Body of pancreas (tissue), 4 donors: ENCODE results near the gene C11orf16. TPM values are rescaled to one million over a fixed set of nuclear protein-coding genes. Genes with fewer than 3 reads are reported as not detected.

Source experiments
- ATAC-seq: fragments of 150-250 bp; one replicate; pipeline ENCODE4 v1.9.1; 2016
- DNase-seq, 4 donors: peaks; one replicate each; pipeline ENCODE4 v3.0.0-alpha.2; 2019
- H3K27ac ChIP-seq, 4 donors: fragments of 200-600 bp; sonication (generic); 1 replicate in 3 of 4; 2 replicates in 1 of 4; pipeline versions ENCODE4 v1.5.1 to v1.6.1; 2016 to 2019; ENCODE audit warnings: mild to moderate bottlenecking in 1 of 4, mixed read lengths in 1 of 4, moderate library complexity in 1 of 4
- H3K27me3 ChIP-seq, 2 donors: fragments of 200-600 bp; sonication (generic); one replicate each; pipeline ENCODE4 v1.6.0; 2016; ENCODE audit warnings: mild to moderate bottlenecking in 1 of 2
- H3K36me3 ChIP-seq, 2 donors: fragments of 200-600 bp; sonication (generic); replicated peaks in 1 of 2; 2 replicates each; pipeline ENCODE4 v1.5.1; 2016; ENCODE audit warnings: low read depth in 2 of 2; ENCODE audit not compliant: insufficient read depth in 1 of 2
- H3K4me1 ChIP-seq: fragments of 200-600 bp; sonication (generic); one replicate; pipeline ENCODE4 v1.6.0; 2016
- H3K4me3 ChIP-seq, 2 donors: fragments of 200-600 bp; sonication (generic); 1 replicate in 1 of 2; 2 replicates in 1 of 2; pipeline ENCODE4 v1.5.1; 2016 to 2019
- H3K9me3 ChIP-seq, 3 donors: fragments of 200-600 bp; sonication (generic); 1 replicate in 2 of 3; 2 replicates in 1 of 3; pipeline ENCODE4 v1.5.1; 2016
- CTCF ChIP-seq, 7 experiments: fragments of 450-650 bp in 4 of 7; fragments of 200-600 bp in 3 of 7; sonication (generic) in 3 of 7; IDR thresholded peaks; one replicate each; pipeline ENCODE4 v1.5.1; 2016 to 2019; ENCODE audit warnings: antibody characterized with exemption in 7 of 7
- POLR2A ChIP-seq, 3 donors: fragments of 450-650 bp; IDR thresholded peaks; one replicate each; pipeline ENCODE4 v1.6.1; 2016; ENCODE audit warnings: antibody characterized with exemption in 3 of 3, mild to moderate bottlenecking in 2 of 3
- WGBS, 2 donors: methylation state at CpG; one replicate each; pipeline ENCODE4 v1.1.5; 2017; 5-methylcytosine and 5-hydroxymethylcytosine counted together
- intact Hi-C: fragments of 100-400 bp; cut with DNase I; formaldehyde crosslinking; loops from one replicate; pipeline ENCODE4 v1.15.1; 2023
- total RNA-seq, 2 donors: library from RNA; depleted of rRNA; stranded (reverse); fragments of >200 nt; gene quantifications; one replicate each; pipeline ENCODE4 v1.1.0, GENCODE V29; 2016

The C11orf16 gene
- total RNA-seq, 2 donors from 2014 or later = not detected

DNA sequence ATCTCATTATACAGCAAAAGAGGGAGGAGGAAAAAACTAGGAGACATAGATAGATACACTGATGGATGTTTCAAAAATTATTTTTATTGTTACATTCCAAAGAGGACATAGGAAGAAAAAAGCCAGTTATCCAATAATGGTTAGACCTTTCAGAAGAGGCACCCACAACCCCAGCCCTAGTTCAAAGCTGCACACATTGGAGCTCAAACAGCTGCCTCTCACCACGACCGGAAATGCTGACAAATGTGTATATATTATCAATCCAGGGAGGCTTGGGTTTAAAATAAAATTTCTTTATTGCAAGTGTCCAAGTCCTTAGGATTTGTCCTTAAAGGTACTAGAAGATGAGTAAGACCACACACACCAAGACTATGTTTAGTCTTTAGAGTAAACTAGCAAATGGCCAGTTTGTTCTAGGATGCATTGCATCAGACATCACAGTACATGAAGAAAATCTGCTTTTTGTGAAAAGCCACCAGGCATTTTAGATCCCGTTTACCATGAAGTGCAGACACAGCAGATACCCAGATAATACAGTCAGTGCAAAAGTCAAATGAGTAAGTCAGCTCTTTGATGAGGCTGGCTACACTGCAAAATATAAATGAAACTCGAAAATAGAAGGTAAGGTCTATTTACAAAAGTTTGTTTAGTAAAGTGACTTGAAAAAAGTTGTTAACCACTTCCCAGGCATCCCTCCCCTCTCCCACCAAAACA lies 14.6 kb upstream of the C11orf16 start:
- no peaks in the 10 kb centered on the region for H3K27me3 ChIP-seq
- H3K4me1 ChIP-seq = no peaks in the 10 kb centered on the region
- DNase-seq (no peak), ATAC-seq (no peak)
- H3K4me3 ChIP-seq = no peak overlapping the region
- 73 to 89% methylated on average over 4 of the region's 4 CpGs for WGBS, 2 donors
- no peak for TF ChIP-seq POLR2A (IDR thresholded peaks at IDR 0.05)
- TF ChIP-seq CTCF (IDR thresholded peaks at IDR 0.05) = no peak
- peaks cover 0 to 3% of the 10 kb centered on the region in 2 donors for H3K36me3 ChIP-seq
- H3K27ac ChIP-seq = no peak overlapping the region
- no peaks in the 10 kb centered on the region for H3K9me3 ChIP-seq
- intact Hi-C loops = no loop called here

DNA sequence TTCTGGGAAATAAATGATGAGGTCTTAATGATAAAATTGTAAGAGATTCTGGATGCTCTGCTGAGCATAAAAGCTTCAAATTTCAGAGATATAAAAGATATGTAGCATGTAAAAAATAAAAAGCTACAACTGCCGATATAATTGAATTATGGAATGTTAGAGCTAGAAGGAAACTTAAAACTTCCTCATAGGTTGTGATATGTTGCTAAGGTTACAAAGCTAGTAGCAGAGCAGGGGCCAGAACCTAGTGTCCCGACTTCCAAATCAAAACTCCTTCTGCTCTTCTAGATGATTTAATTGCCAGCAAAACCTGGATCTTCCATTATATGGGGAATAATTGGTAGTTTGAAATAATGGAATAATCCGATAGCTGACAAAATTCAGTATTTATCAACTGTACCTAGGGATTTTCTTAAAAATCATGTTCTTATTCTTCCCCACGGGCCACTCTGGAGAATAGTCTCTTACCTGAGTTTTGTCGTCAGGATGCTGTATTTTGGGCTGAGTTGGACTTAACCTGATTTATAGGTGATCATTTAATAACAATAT lies 9.8 kb upstream of the C11orf16 start, which contains the start of gene ASCL3:
Gene ASCL3 (minus strand): TSS at position 499 of the 549 bp plus-strand sequence. CDS start 4,855 bp downstream, outside the sequence.
- TF ChIP-seq CTCF (IDR thresholded peaks at IDR 0.05) = no peak
- TF ChIP-seq POLR2A (IDR thresholded peaks at IDR 0.05) = no peak
- H3K4me3 ChIP-seq = no peak within 1 kb of the TSS
- intact Hi-C loops = no loop called here

GRCh38 chr11:8941341-8942103 lies 8.8 kb upstream of the C11orf16 start:
- H3K9me3 ChIP-seq = no peaks in the 10 kb centered on the region
- intact Hi-C loops = no loop called here
- H3K4me3 ChIP-seq = no peak overlapping the region
- H3K27ac ChIP-seq = no peak overlapping the region
- H3K36me3 ChIP-seq = no peaks in the 10 kb centered on the region
- no peaks in the 10 kb centered on the region for H3K4me1 ChIP-seq
- TF ChIP-seq CTCF (IDR thresholded peaks at IDR 0.05) = no peak
- TF ChIP-seq POLR2A (IDR thresholded peaks at IDR 0.05) = no peak
- H3K27me3 ChIP-seq = no peaks in the 10 kb centered on the region
- WGBS, 2 donors = 49 to 55% methylated on average over 8 of the region's 8 CpGs
- DNase-seq = no peak
- no peak for ATAC-seq

More for the DNA sequence above, 9.8 kb upstream of the C11orf16 start, which contains the start of gene ASCL3:
- DNase-seq (no peak), ATAC-seq (no peak)
- Histone ChIP-seq H3K27ac (no peak within 1 kb of the TSS), H3K9me3 (no peaks in the 10 kb centered on the region), H3K36me3 (peaks cover 0 to under 1% of the 10 kb centered on the region in 2 donors), H3K4me1 (no peaks in the 10 kb centered on the region), H3K27me3 (no peaks in the 10 kb centered on the region)
- WGBS, 2 donors = 54 to 61% methylated on average over 5 of the region's 5 CpGs

DNA sequence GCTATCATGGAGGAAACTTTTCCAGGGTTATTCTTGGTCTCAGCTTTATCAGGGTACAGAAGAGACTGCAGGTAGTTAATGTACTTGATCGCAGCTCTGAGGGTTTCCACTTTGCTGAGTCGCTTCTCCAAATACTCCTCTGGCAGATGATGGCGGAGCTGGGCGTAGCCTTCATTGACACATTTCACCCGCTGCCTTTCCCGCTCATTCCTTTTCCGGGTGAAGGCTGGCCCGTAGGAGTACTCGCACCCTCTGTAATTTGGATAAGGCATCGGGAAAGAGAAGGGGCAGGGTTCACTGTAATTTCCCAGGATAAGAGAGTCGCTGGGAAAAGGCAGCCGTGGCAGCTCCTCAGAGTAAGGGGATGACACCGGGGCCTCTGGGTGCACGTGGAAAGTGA lies 4.9 kb upstream of the C11orf16 start:
- no peaks in the 10 kb centered on the region for H3K4me1 ChIP-seq
- DNase-seq = no peak
- 80 to 82% methylated on average over 13 to 14 of the region's 14 CpGs for WGBS, 2 donors
- no peak for TF ChIP-seq CTCF (IDR thresholded peaks at IDR 0.05)
- no peak for TF ChIP-seq POLR2A (IDR thresholded peaks at IDR 0.05)
- H3K9me3 ChIP-seq = no peaks in the 10 kb centered on the region
- ATAC-seq = no peak
- no peaks in the 10 kb centered on the region for H3K27me3 ChIP-seq
- no peak overlapping the region for H3K27ac ChIP-seq
- H3K36me3 ChIP-seq = no peaks in the 10 kb centered on the region
- H3K4me3 ChIP-seq = no peak overlapping the region
- intact Hi-C loops = no loop called here
